Hepatocyte (in vitro differentiated cells): Measurements from ENCODE around the gene PAX5. TPM values are rescaled to one million over a fixed set of nuclear protein-coding genes. Genes with fewer than 3 reads are reported as not detected.
"Not testable (repeated sequence)": the region's sequence is repeated elsewhere in the genome, so short reads cannot be mapped to it uniquely, and the experiment has no call there.

ENCODE experiments used
- DNase-seq: peaks from one replicate; pipeline ENCODE4 v3.0.0-alpha.2; 2016; ENCODE audit warnings: low spot score
- H2AFZ ChIP-seq: fragments of 200-600 bp; sonication (generic); 2 replicates; pipeline ENCODE4 v1.6.0; 2016; ENCODE audit warnings: antibody characterized with exemption, mild to moderate bottlenecking
- H3K27ac ChIP-seq: fragments of 200-600 bp; sonication (generic); 2 replicates; pipeline ENCODE4 v1.5.1; 2016; ENCODE audit warnings: mild to moderate bottlenecking
- H3K27me3 ChIP-seq: fragments of 200-600 bp; sonication (generic); 2 replicates; pipeline ENCODE4 v1.6.1; 2016
- H3K36me3 ChIP-seq: fragments of 200-600 bp; sonication (generic); replicated peaks from 2 replicates; pipeline ENCODE4 v1.5.1; 2016; ENCODE audit warnings: low read depth; ENCODE audit not compliant: insufficient read depth
- H3K4me1 ChIP-seq: fragments of 200-600 bp; sonication (generic); 2 replicates; pipeline ENCODE4 v1.5.1; 2016; ENCODE audit warnings: mild to moderate bottlenecking, moderate library complexity; ENCODE audit not compliant: insufficient read depth
- H3K4me2 ChIP-seq: fragments of 200-600 bp; sonication (generic); 2 replicates; pipeline ENCODE4 v1.6.0; 2016
- H3K4me3 ChIP-seq: fragments of 200-600 bp; sonication (generic); 2 replicates; pipeline ENCODE4 v1.5.1; 2016; ENCODE audit warnings: mild to moderate bottlenecking
- H3K79me2 ChIP-seq: fragments of 200-600 bp; sonication (generic); 2 replicates; pipeline ENCODE4 v1.6.0; 2017; ENCODE audit warnings: mild to moderate bottlenecking
- H3K9me2 ChIP-seq: fragments of 200-600 bp; sonication (generic); replicated peaks from 2 replicates; pipeline ENCODE4 v1.6.0; 2017; ENCODE audit warnings: mild to moderate bottlenecking; ENCODE audit not compliant: insufficient read depth
- H3K9me3 ChIP-seq: fragments of 200-600 bp; sonication (generic); 2 replicates; pipeline ENCODE4 v1.5.1; 2016; ENCODE audit warnings: low read depth, mild to moderate bottlenecking
- H4K20me1 ChIP-seq: fragments of 200-600 bp; sonication (generic); 2 replicates; pipeline ENCODE4 v1.6.0; 2016; ENCODE audit warnings: mild to moderate bottlenecking; ENCODE audit not compliant: insufficient read depth, poor library complexity, severe bottlenecking
- CTCF ChIP-seq: fragments of 200-600 bp; sonication (generic); IDR thresholded peaks from 2 replicates; pipeline ENCODE4 v1.5.1; 2016; ENCODE audit warnings: antibody characterized with exemption, mild to moderate bottlenecking; ENCODE audit not compliant: poor library complexity
- EZH2 ChIP-seq: fragments of 200-600 bp; sonication (generic); IDR thresholded peaks from 2 replicates; pipeline ENCODE4 v1.6.1; 2016; ENCODE audit warnings: antibody characterized with exemption, mild to moderate bottlenecking, borderline replicate concordance
- EZH2phosphoT487 ChIP-seq: fragments of 200-600 bp; sonication (generic); IDR thresholded peaks from one replicate; pipeline ENCODE4 v1.6.1; 2018; ENCODE audit warnings: antibody characterized with exemption, mild to moderate bottlenecking, low read depth, moderate library complexity; ENCODE audit not compliant: unreplicated experiment, severe bottlenecking
- WGBS: methylation state at CpG from one replicate; pipeline ENCODE4 v1.1.6; 2016; ENCODE audit warnings: low lambda C conversion rate; ENCODE audit errors: missing lambda C conversion rate; 5-methylcytosine and 5-hydroxymethylcytosine counted together
- polyA plus RNA-seq: library from polyadenylated mRNA; unstranded; fragments of >200 nt; fragmentation: Nextera tagmentation; extraction: Ambion mirVana; gene quantifications from 2 replicates; pipeline ENCODE4 v1.2.1, GENCODE V29; 2016
- total RNA-seq: library from RNA; depleted of rRNA; stranded (reverse); fragments of >200 nt; gene quantifications from 2 replicates; pipeline ENCODE4 v1.2.3, GENCODE V29; 2014

Gene PAX5
- total and polyA plus RNA-seq, 2 experiments from 2014 or later = not detected

GRCh38 chr9:37061768-37062167, 27.7 kb upstream of the PAX5 start:
- Histone ChIP-seq H2AFZ (no peak overlapping the region), H3K9me3 (no peaks in the 10 kb centered on the region)

GRCh38 chr9:37060833-37061232, 26.8 kb upstream of the PAX5 start:
- Histone ChIP-seq H3K36me3 (no peaks in the 10 kb centered on the region), H3K79me2 (no peaks in the 10 kb centered on the region), H3K27ac (no peak overlapping the region), H4K20me1 (no peaks in the 10 kb centered on the region), H3K9me2 (no peaks in the 10 kb centered on the region), H3K4me3 (no peak overlapping the region), H3K4me2 (no peak overlapping the region), H3K9me3 (no peaks in the 10 kb centered on the region), H2AFZ (no peak overlapping the region), H3K4me1 (no peaks in the 10 kb centered on the region), H3K27me3 (peaks cover 45% of the 10 kb centered on the region)
- 93% methylated on average over 4 of the region's 4 CpGs for WGBS
- DNase-seq = no peak
- TF ChIP-seq CTCF (no peak), EZH2 (no peak), EZH2phosphoT487 (no peak)

More at GRCh38 chr9:37061768-37062167, 27.7 kb upstream of the PAX5 start:
- Histone ChIP-seq H3K4me1 (no peaks in the 10 kb centered on the region), H3K27me3 (peaks cover 46% of the 10 kb centered on the region), H3K4me2 (no peak overlapping the region), H3K9me2 (no peaks in the 10 kb centered on the region), H4K20me1 (no peaks in the 10 kb centered on the region), H3K4me3 (no peak overlapping the region), H3K79me2 (no peaks in the 10 kb centered on the region), H3K36me3 (no peaks in the 10 kb centered on the region), H3K27ac (no peak overlapping the region)
- WGBS = 70% methylated on average over 2 of the region's 2 CpGs
- no peak for TF ChIP-seq CTCF
- no peak for TF ChIP-seq EZH2
- TF ChIP-seq EZH2phosphoT487 = no peak
- peak; percentile 15 for DNase-seq

- no peak for TF ChIP-seq CTCF
- TF ChIP-seq EZH2 = no peak
- no peak for TF ChIP-seq EZH2phosphoT487
- Histone ChIP-seq H3K79me2 (no peaks in the 10 kb centered on the region), H3K36me3 (no peaks in the 10 kb centered on the region), H2AFZ (no peak overlapping the region), H3K27ac (no peak overlapping the region), H3K4me3 (no peak overlapping the region), H3K9me3 (no peaks in the 10 kb centered on the region), H3K4me1 (no peaks in the 10 kb centered on the region), H3K4me2 (no peak overlapping the region), H4K20me1 (no peaks in the 10 kb centered on the region), H3K9me2 (no peaks in the 10 kb centered on the region), H3K27me3 (peaks cover 60% of the 10 kb centered on the region)
- no peak for DNase-seq
- 95% methylated on average over 2 of the region's 2 CpGs for WGBS
These were observed 22.2 kb upstream of the PAX5 start for GRCh38 chr9:37056046-37056920.

GRCh38 chr9:37054363-37054720, 20.3 kb upstream of the PAX5 start:
- H3K4me2 ChIP-seq, H3K9me3 ChIP-seq, H3K27ac ChIP-seq, H4K20me1 ChIP-seq, H3K4me3 ChIP-seq, H3K9me2 ChIP-seq, H2AFZ ChIP-seq, DNase-seq, H3K36me3 ChIP-seq, H3K79me2 ChIP-seq, H3K4me1 ChIP-seq: not testable (repeated sequence)
- WGBS = 28% methylated on average over 2 of the region's 2 CpGs
- peaks cover 78% of the 10 kb centered on the region for H3K27me3 ChIP-seq
